Stimulated activated CD8-positive, alpha-beta memory T cell treated with anti-CD3 and anti-CD28 coated beads, Interleukin-15, amount 100 ng/mL, for 48 hours (primary cell): ENCODE data around the gene TAF6.

Experiments
- DNase-seq, 2 donors: peaks; one replicate each; pipeline ENCODE4 v3.0.0-alpha.2; 2020; ENCODE audit warnings: low read depth in 2 of 2

Gene TAF6

GRCh38 chr7:100069991-100070390 lies 49.2 kb downstream of the TAF6 start:
- DNase-seq, result no peak

- DNase-seq, result no peak
Measured at GRCh38 chr7:100066953-100067352, 52.2 kb downstream of the TAF6 start.

- no peak for DNase-seq
Measured at GRCh38 chr7:100065452-100066186, 53.5 kb downstream of the TAF6 start.

- no peak for DNase-seq
Measured at GRCh38 chr7:100064162-100064561, 55.0 kb downstream of the TAF6 start.

GRCh38 chr7:100063376-100063775 lies 55.8 kb downstream of the TAF6 start:
- DNase-seq, result no peak

GRCh38 chr7:100061518-100062193 lies 57.5 kb downstream of the TAF6 start:
- no peak for DNase-seq

- DNase-seq, result no peak
Measured at GRCh38 chr7:100059251-100059739, 59.9 kb downstream of the TAF6 start.
